Ovary (tissue), 9 donors: Measurements from ENCODE around the gene ZNF76. TPM values are rescaled to one million over a fixed set of nuclear protein-coding genes. Genes with fewer than 3 reads are reported as not detected.

Source experiments
- DNase-seq, 5 donors: peaks; one replicate each; pipeline ENCODE4 v3.0.0-alpha.2; 2019 to 2020
- H3K27ac ChIP-seq, 2 donors: fragments of 200-600 bp; one replicate each; pipeline versions ENCODE4 v1.5.1 to v1.8.0; 2019 to 2022
- H3K27me3 ChIP-seq: fragments of 200-600 bp; one replicate; pipeline ENCODE4 v1.8.0; 2022
- H3K36me3 ChIP-seq: fragments of 200-600 bp; sonication (generic); one replicate; pipeline ENCODE4 v1.5.1; 2019
- H3K4me1 ChIP-seq: one replicate; pipeline ENCODE4 v1.8.1; 2013; ENCODE audit warnings: mild to moderate bottlenecking, moderate library complexity; ENCODE audit not compliant: insufficient read depth
- H3K4me3 ChIP-seq: fragments of 200-600 bp; sonication (generic); one replicate; pipeline ENCODE4 v1.5.1; 2017
- H3K9me3 ChIP-seq, 2 donors: fragments of 200-600 bp in 1 of 2; sonication (generic) in 1 of 2; one replicate each; pipeline versions ENCODE4 v1.5.1 to v1.8.1; 2013 to 2019; ENCODE audit warnings: mild to moderate bottlenecking in 1 of 2, moderate library complexity in 1 of 2
- EP300 ChIP-seq: sonication (generic); formaldehyde crosslinking; IDR thresholded peaks from one replicate; pipeline ENCODE4 v1.6.1; 2017; ENCODE audit warnings: antibody characterized with exemption
- POLR2A ChIP-seq: fragments of 450-650 bp; IDR thresholded peaks from one replicate; pipeline ENCODE4 v1.6.1; 2017; ENCODE audit warnings: antibody characterized with exemption, mild to moderate bottlenecking, moderate library complexity
- WGBS, 3 donors: extraction: QIAGEN DNeasy Blood & Tissue Kit in 1 of 3; methylation state at CpG; one replicate each; pipeline versions ENCODE4 v1.1.5 to v1.1.7; 2013 to 2017; 5-methylcytosine and 5-hydroxymethylcytosine counted together
- intact Hi-C, 4 donors: fragments of 100-400 bp; cut with DNase I; formaldehyde crosslinking; loops; one replicate each; pipeline versions ENCODE4 v1.11.0 to v1.15.1; 2022 to 2023
- polyA plus RNA-seq, 2 donors: library from polyadenylated mRNA; stranded (reverse); fragments of 200-250 nt in 1 of 2; fragments of 350-450 nt in 1 of 2; fragmentation: Illumina TruSeq in 1 of 2; extraction: RNeasy Lipid Tissue Mini Kit (QIAGEN cat#74804) in 1 of 2; gene quantifications; one replicate each; pipeline ENCODE4 v1.2.3, GENCODE V29; 2013 to 2014
- total RNA-seq, 7 donors: library from RNA; depleted of rRNA in 2 of 7; stranded (reverse); fragments of >200 nt in 2 of 7; fragmentation: NEBNext Ultra II Directional in 3 of 7; extraction: Animal tissue kit (Norgen Biotek cat#: 25700) in 3 of 7; gene quantifications; one replicate each; pipeline versions ENCODE4 v1.1.0 to v1.2.4, GENCODE V29; 2016 to 2023
- TF ChIP-seq, protein P1 (sequence below), 3 donors: fragments of 450-650 bp in 2 of 3; fragments of 200-600 bp in 1 of 3; IDR thresholded peaks; one replicate each; pipeline versions ENCODE4 v1.5.1 to v1.8.0; 2016 to 2022; ENCODE audit warnings: antibody characterized with exemption in 3 of 3, mild to moderate bottlenecking in 1 of 3
- donor health status: DM: no; HTN: no; CAD: no; lungs with moderate emphysema.
- donor health status: DM: no; HTN: no; CAD: no.
- donor health status: Bipolar disorder and iron deficiency.
- donor health status: DM: yes; HTN: yes; CAD: no.
- donor health status: DM: no; HTN: no; CAD: no.
- donor health status: DM: yes; HTN: yes; CAD: no.

Gene ZNF76
- total and polyA plus RNA-seq, 9 donors = 17.0 to 55.0 (median 42.8) TPM

- no peaks in the 10 kb centered on the region for H3K27me3 ChIP-seq
Measured at GRCh38 chr6:35230498-35230897, 29.0 kb upstream of the ZNF76 start.

GRCh38 chr6:35230950-35231349 is 28.6 kb upstream of the ZNF76 start:
- Histone ChIP-seq H3K27ac (no peak overlapping the region), H3K4me3 (no peak overlapping the region)
- WGBS, 3 donors = 64 to 75% (median 71%) methylated on average over 1 of the region's 1 CpG

More at GRCh38 chr6:35230498-35230897, 29.0 kb upstream of the ZNF76 start:
- intact Hi-C loops = loop anchor here in 1 of 4 donors (10.0 kb wide), 1 partner anchor 246 kb away; no protein-coding TSS in a partner anchor
- H3K27ac ChIP-seq = no peak overlapping the region
- no peaks in the 10 kb centered on the region for H3K9me3 ChIP-seq
- H3K4me1 ChIP-seq = peaks cover 4% of the 10 kb centered on the region
- no peak for DNase-seq
- no peak overlapping the region for H3K4me3 ChIP-seq
- H3K36me3 ChIP-seq = no peaks in the 10 kb centered on the region
- TF ChIP-seq, protein P1, sequence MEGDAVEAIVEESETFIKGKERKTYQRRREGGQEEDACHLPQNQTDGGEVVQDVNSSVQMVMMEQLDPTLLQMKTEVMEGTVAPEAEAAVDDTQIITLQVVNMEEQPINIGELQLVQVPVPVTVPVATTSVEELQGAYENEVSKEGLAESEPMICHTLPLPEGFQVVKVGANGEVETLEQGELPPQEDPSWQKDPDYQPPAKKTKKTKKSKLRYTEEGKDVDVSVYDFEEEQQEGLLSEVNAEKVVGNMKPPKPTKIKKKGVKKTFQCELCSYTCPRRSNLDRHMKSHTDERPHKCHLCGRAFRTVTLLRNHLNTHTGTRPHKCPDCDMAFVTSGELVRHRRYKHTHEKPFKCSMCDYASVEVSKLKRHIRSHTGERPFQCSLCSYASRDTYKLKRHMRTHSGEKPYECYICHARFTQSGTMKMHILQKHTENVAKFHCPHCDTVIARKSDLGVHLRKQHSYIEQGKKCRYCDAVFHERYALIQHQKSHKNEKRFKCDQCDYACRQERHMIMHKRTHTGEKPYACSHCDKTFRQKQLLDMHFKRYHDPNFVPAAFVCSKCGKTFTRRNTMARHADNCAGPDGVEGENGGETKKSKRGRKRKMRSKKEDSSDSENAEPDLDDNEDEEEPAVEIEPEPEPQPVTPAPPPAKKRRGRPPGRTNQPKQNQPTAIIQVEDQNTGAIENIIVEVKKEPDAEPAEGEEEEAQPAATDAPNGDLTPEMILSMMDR (IDR thresholded peaks at IDR 0.05) = no peak
- TF ChIP-seq EP300 (no peak), POLR2A (no peak)
- WGBS, 3 donors = 91 to 100% (median 100%) methylated on average over 1 of the region's 1 CpG

DNA sequence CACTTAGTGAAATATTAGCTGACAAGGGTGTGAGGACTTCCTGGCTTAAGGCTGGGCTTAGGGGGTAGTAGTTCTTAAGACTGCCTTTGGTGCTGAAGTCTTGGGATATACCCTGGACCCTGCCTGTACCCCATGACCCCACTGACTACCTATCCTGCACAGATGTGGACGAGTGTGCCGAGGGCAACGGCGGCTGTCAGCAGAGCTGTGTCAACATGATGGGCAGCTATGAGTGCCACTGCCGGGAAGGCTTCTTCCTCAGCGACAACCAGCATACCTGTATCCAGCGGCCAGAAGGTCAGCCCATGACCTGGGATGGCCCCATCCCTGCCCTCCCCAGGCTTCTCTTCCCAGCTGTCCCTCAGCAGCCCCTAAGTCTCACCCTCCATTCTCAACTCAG is 28.0 kb upstream of the ZNF76 start:
- DNase-seq = no peak
- intact Hi-C loops = loop anchor here in 1 of 4 donors (10.0 kb wide), 1 partner anchor 247 kb away; no protein-coding TSS in a partner anchor
- WGBS, 3 donors = 91 to 97% (median 97%) methylated on average over 7 of the region's 7 CpGs
- Histone ChIP-seq H3K27ac (no peak overlapping the region), H3K4me1 (peaks cover 4% of the 10 kb centered on the region), H3K4me3 (no peak overlapping the region), H3K36me3 (no peaks in the 10 kb centered on the region), H3K27me3 (no peaks in the 10 kb centered on the region), H3K9me3 (no peaks in the 10 kb centered on the region)
- TF ChIP-seq EP300 (no peak), POLR2A (no peak)
- TF ChIP-seq, protein P1 (IDR thresholded peaks at IDR 0.05) = no peak

More at GRCh38 chr6:35230950-35231349, 28.6 kb upstream of the ZNF76 start:
- Histone ChIP-seq H3K27me3 (no peaks in the 10 kb centered on the region), H3K36me3 (no peaks in the 10 kb centered on the region), H3K4me1 (peaks cover 4% of the 10 kb centered on the region), H3K9me3 (no peaks in the 10 kb centered on the region)
- intact Hi-C loops = loop anchor here in 1 of 4 donors (10.0 kb wide), 1 partner anchor 246 kb away; no protein-coding TSS in a partner anchor
- TF ChIP-seq, protein P1 (IDR thresholded peaks at IDR 0.05) = no peak
- TF ChIP-seq EP300 = no peak
- no peak for TF ChIP-seq POLR2A
- DNase-seq = peak in 4 of 5 donors; percentile 37 to 67 (median 44)

DNA sequence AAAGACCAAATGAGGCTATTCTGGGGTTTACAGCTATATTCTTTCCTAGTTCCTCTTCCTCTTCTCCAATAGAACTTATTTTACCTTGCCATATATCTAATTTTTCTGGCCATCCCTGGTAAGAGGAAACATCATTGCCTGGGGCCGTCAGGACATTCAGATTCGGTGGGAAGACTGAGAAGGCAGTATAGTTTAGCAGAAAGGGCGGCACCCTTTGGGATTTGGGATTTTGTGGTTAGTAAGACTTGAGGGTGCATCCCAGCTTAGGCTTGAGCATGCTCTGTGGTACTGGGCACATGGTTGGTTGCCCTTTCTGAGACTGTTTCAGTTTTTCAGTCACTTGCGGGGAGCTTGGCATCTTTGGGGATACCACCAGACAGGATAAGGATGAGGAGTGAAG is 24.6 kb upstream of the ZNF76 start:
- no peaks in the 10 kb centered on the region for H3K27me3 ChIP-seq
- H3K4me1 ChIP-seq = peaks cover 4% of the 10 kb centered on the region
- TF ChIP-seq POLR2A = no peak
- TF ChIP-seq, protein P1 (IDR thresholded peaks at IDR 0.05) = no peak
- no peak for TF ChIP-seq EP300
- intact Hi-C loops = loop anchor here in 1 of 4 donors (10.0 kb wide), 1 partner anchor 250 kb away; no protein-coding TSS in a partner anchor
- DNase-seq = no peak
- no peaks in the 10 kb centered on the region for H3K9me3 ChIP-seq
- no peak overlapping the region for H3K4me3 ChIP-seq
- H3K27ac ChIP-seq = no peak overlapping the region
- H3K36me3 ChIP-seq = no peaks in the 10 kb centered on the region
- WGBS, 3 donors = 69 to 85% (median 74%) methylated on average over 4 of the region's 4 CpGs
